Stimulated activated memory B cell treated with anti-CD40 and anti-IgM and Interleukin-4, amounts not matched to agents 10 μg/mL and 1 μg/mL and 100 μg/mL, for 72 hours (primary cell): ENCODE measurements around the gene TRAF1.

Experiments
- ATAC-seq: fragments of 150-1000 bp; cut with Tn5 transposase; 2 replicates; pipeline ENCODE4 v1.10.0; 2021
- H3K27ac Mint-ChIP-seq: one replicate; pipeline ENCODE4 v1.8.0; 2022; ENCODE audit warnings: mild to moderate bottlenecking, mixed read lengths
- H3K27me3 Mint-ChIP-seq: one replicate; pipeline ENCODE4 v1.8.0; 2022; ENCODE audit warnings: mixed read lengths
- H3K36me3 Mint-ChIP-seq: one replicate; pipeline ENCODE4 v1.8.0; 2022; ENCODE audit warnings: mixed read lengths
- H3K4me1 Mint-ChIP-seq: one replicate; pipeline ENCODE4 v1.8.0; 2022; ENCODE audit warnings: mixed read lengths
- H3K4me3 Mint-ChIP-seq: one replicate; pipeline ENCODE4 v1.8.0; 2022; ENCODE audit warnings: mild to moderate bottlenecking, moderate library complexity, mixed read lengths
- H3K9me3 Mint-ChIP-seq: one replicate; pipeline ENCODE4 v1.8.0; 2022; ENCODE audit warnings: mixed read lengths

Gene TRAF1

GRCh38 chr9:120933310-120934055 lies 6.9 kb upstream of the TRAF1 start:
- Mint-ChIP-seq H3K27me3 (no peaks in the 10 kb centered on the region), H3K36me3 (no peaks in the 10 kb centered on the region), H3K9me3 (no peaks in the 10 kb centered on the region), H3K27ac (peak overlapping the region; percentile 98), H3K4me1 (peaks cover 90% of the 10 kb centered on the region), H3K4me3 (no peak overlapping the region)
- no peak for ATAC-seq

- Mint-ChIP-seq H3K4me1 (peaks cover 93% of the 10 kb centered on the region), H3K36me3 (no peaks in the 10 kb centered on the region), H3K9me3 (no peaks in the 10 kb centered on the region), H3K4me3 (peak overlapping the region; percentile 62), H3K27me3 (no peaks in the 10 kb centered on the region), H3K27ac (peak overlapping the region; percentile 98)
- ATAC-seq: no peak
These were observed 5.7 kb upstream of the TRAF1 start for GRCh38 chr9:120932086-120932823.

- Mint-ChIP-seq H3K27me3 (no peaks in the 10 kb centered on the region), H3K9me3 (no peaks in the 10 kb centered on the region), H3K27ac (peak overlapping the region; percentile 98), H3K36me3 (no peaks in the 10 kb centered on the region), H3K4me1 (peaks cover 93% of the 10 kb centered on the region), H3K4me3 (peak overlapping the region; percentile 62)
- peak; percentile 84 for ATAC-seq
These were observed 4.9 kb upstream of the TRAF1 start for GRCh38 chr9:120931231-120932085.

GRCh38 chr9:120929229-120929791 lies 2.7 kb upstream of the TRAF1 start:
- peak overlapping the region; percentile 70 for H3K4me3 Mint-ChIP-seq
- peaks cover 16% of the 10 kb centered on the region for H3K36me3 Mint-ChIP-seq
- no peaks in the 10 kb centered on the region for H3K27me3 Mint-ChIP-seq
- ATAC-seq: no peak
- no peaks in the 10 kb centered on the region for H3K9me3 Mint-ChIP-seq
- H3K4me1 Mint-ChIP-seq: peaks cover 92% of the 10 kb centered on the region
- H3K27ac Mint-ChIP-seq: peak overlapping the region; percentile 98

GRCh38 chr9:120928483-120929228 lies 2.1 kb upstream of the TRAF1 start:
- no peaks in the 10 kb centered on the region for H3K27me3 Mint-ChIP-seq
- peaks cover 92% of the 10 kb centered on the region for H3K4me1 Mint-ChIP-seq
- H3K4me3 Mint-ChIP-seq: peak overlapping the region; percentile 94
- no peaks in the 10 kb centered on the region for H3K9me3 Mint-ChIP-seq
- peak overlapping the region; percentile 98 for H3K27ac Mint-ChIP-seq
- ATAC-seq: peak; percentile 58
- H3K36me3 Mint-ChIP-seq: peaks cover 22% of the 10 kb centered on the region

GRCh38 chr9:120928015-120928482 lies 1.5 kb upstream of the TRAF1 start:
- no peaks in the 10 kb centered on the region for H3K27me3 Mint-ChIP-seq
- ATAC-seq: no peak
- H3K4me1 Mint-ChIP-seq: peaks cover 92% of the 10 kb centered on the region
- H3K4me3 Mint-ChIP-seq: peak overlapping the region; percentile 94
- no peaks in the 10 kb centered on the region for H3K9me3 Mint-ChIP-seq
- peaks cover 29% of the 10 kb centered on the region for H3K36me3 Mint-ChIP-seq
- H3K27ac Mint-ChIP-seq: peak overlapping the region; percentile 98

GRCh38 chr9:120927269-120928014 lies 846 bp upstream of the TRAF1 start:
- peaks cover 35% of the 10 kb centered on the region for H3K36me3 Mint-ChIP-seq
- peak overlapping the region; percentile 94 for H3K4me3 Mint-ChIP-seq
- no peak for ATAC-seq
- H3K27ac Mint-ChIP-seq: peak overlapping the region; percentile 98
- H3K9me3 Mint-ChIP-seq: no peaks in the 10 kb centered on the region
- H3K27me3 Mint-ChIP-seq: no peaks in the 10 kb centered on the region
- H3K4me1 Mint-ChIP-seq: peaks cover 92% of the 10 kb centered on the region

- H3K27me3 Mint-ChIP-seq: no peaks in the 10 kb centered on the region
- peak overlapping the region; percentile 94 for H3K4me3 Mint-ChIP-seq
- peak; percentile 80 for ATAC-seq
- peaks cover 91% of the 10 kb centered on the region for H3K4me1 Mint-ChIP-seq
- no peaks in the 10 kb centered on the region for H3K9me3 Mint-ChIP-seq
- H3K27ac Mint-ChIP-seq: peak overlapping the region; percentile 98
- H3K36me3 Mint-ChIP-seq: peaks cover 51% of the 10 kb centered on the region
These were observed 830 bp downstream of the TRAF1 start for GRCh38 chr9:120925535-120926396.

GRCh38 chr9:120924698-120925534 lies 1.7 kb downstream of the TRAF1 start:
- Mint-ChIP-seq H3K27ac (peak overlapping the region; percentile 98), H3K4me3 (peak overlapping the region; percentile 94), H3K36me3 (peaks cover 59% of the 10 kb centered on the region), H3K27me3 (no peaks in the 10 kb centered on the region), H3K4me1 (peaks cover 91% of the 10 kb centered on the region), H3K9me3 (no peaks in the 10 kb centered on the region)
- ATAC-seq: peak; percentile 34

GRCh38 chr9:120923620-120924328 lies 2.8 kb downstream of the TRAF1 start:
- peak overlapping the region; percentile 94 for H3K4me3 Mint-ChIP-seq
- peaks cover 70% of the 10 kb centered on the region for H3K36me3 Mint-ChIP-seq
- H3K9me3 Mint-ChIP-seq: no peaks in the 10 kb centered on the region
- peak overlapping the region; percentile 98 for H3K27ac Mint-ChIP-seq
- ATAC-seq: no peak
- peaks cover 93% of the 10 kb centered on the region for H3K4me1 Mint-ChIP-seq
- H3K27me3 Mint-ChIP-seq: no peaks in the 10 kb centered on the region

GRCh38 chr9:120922404-120923195 lies 4.0 kb downstream of the TRAF1 start:
- H3K36me3 Mint-ChIP-seq: peaks cover 80% of the 10 kb centered on the region
- ATAC-seq: no peak
- H3K9me3 Mint-ChIP-seq: no peaks in the 10 kb centered on the region
- peaks cover 90% of the 10 kb centered on the region for H3K4me1 Mint-ChIP-seq
- peak overlapping the region; percentile 98 for H3K27ac Mint-ChIP-seq
- H3K4me3 Mint-ChIP-seq: peak overlapping the region; percentile 94
- no peaks in the 10 kb centered on the region for H3K27me3 Mint-ChIP-seq
